GM23248 (cell line): ENCODE results near the gene PDHX.

Experiments used
- EZH2 ChIP-seq: fragments of 200-600 bp; sonication (generic); IDR thresholded peaks from 2 replicates; pipeline ENCODE4 v1.6.1; 2018; ENCODE audit warnings: antibody characterized with exemption, mild to moderate bottlenecking; ENCODE audit not compliant: insufficient read depth, poor library complexity, severe bottlenecking
- EZH2phosphoT487 ChIP-seq: fragments of 200-600 bp; sonication (generic); IDR thresholded peaks from 2 replicates; pipeline ENCODE4 v1.6.1; 2018; ENCODE audit warnings: antibody characterized with exemption, moderate library complexity, mild to moderate bottlenecking, low read depth; ENCODE audit not compliant: insufficient read depth

- no peak for TF ChIP-seq EZH2phosphoT487
- TF ChIP-seq EZH2, result no peak
Observed at GRCh38 chr11:35009191-35009943, 92.9 kb downstream of the PDHX start.
